Activated T-helper 2 cell treated with anti-CD3 and anti-CD28 coated beads, Interferon-gamma antibody, Interleukin-2, Interleukin-4, amounts not matched to agents 10 μg/mL and 5 μg/mL and 100 μg/mL, durations not matched to agents 14 hours and 24 hours and 36 hours (primary cell): ENCODE measurements around the gene ACTG2. TPM values are rescaled to one million over a fixed set of nuclear protein-coding genes. Genes with fewer than 3 reads are reported as not detected.

Experiments
- DNase-seq: peaks from one replicate; pipeline ENCODE4 v3.0.0; 2021; ENCODE audit warnings: low spot score
- H3K27ac Mint-ChIP-seq: one replicate; pipeline ENCODE4 v1.8.0; 2021; ENCODE audit warnings: mixed read lengths
- H3K27me3 Mint-ChIP-seq: one replicate; pipeline ENCODE4 v1.8.0; 2021; ENCODE audit warnings: low read depth, mixed read lengths
- H3K36me3 Mint-ChIP-seq: one replicate; pipeline ENCODE4 v1.8.0; 2021; ENCODE audit warnings: low read depth, mixed read lengths
- H3K4me1 Mint-ChIP-seq: one replicate; pipeline ENCODE4 v1.8.0; 2021; ENCODE audit warnings: low read depth, mixed read lengths
- H3K4me3 Mint-ChIP-seq: one replicate; pipeline ENCODE4 v1.8.0; 2021; ENCODE audit warnings: low read depth, mild to moderate bottlenecking, moderate library complexity, mixed read lengths
- H3K9me3 Mint-ChIP-seq: one replicate; pipeline ENCODE4 v1.8.0; 2021; ENCODE audit warnings: mixed read lengths
- intact Hi-C: fragments of 100-400 bp; cut with micrococcal nuclease; formaldehyde crosslinking; loops from one replicate; pipeline ENCODE4 v1.15.1; 2023
- total RNA-seq: library from RNA; stranded (reverse); gene quantifications from 2 replicates; pipeline ENCODE4 v1.2.3, GENCODE V29; 2022

The ACTG2 gene
- 0.14 and 0.21 TPM in 2 replicates for total RNA-seq

- no peaks in the 10 kb centered on the region for H3K36me3 Mint-ChIP-seq
- H3K27me3 Mint-ChIP-seq, result no peaks in the 10 kb centered on the region
- intact Hi-C loops, result no loop called here
- peaks cover 39% of the 10 kb centered on the region for H3K4me1 Mint-ChIP-seq
- H3K27ac Mint-ChIP-seq, result no peak within 1 kb of the TSS
- H3K4me3 Mint-ChIP-seq, result no peak within 1 kb of the TSS
- no peak for DNase-seq
- no peaks in the 10 kb centered on the region for H3K9me3 Mint-ChIP-seq
These were observed at the start of gene ACTG2 for GRCh38 chr2:73892631-73893329. Gene ACTG2, plus strand, starts transcription at chr2:73893008. Its CDS starts 8,304 bp downstream, at chr2:73901312.

DNA sequence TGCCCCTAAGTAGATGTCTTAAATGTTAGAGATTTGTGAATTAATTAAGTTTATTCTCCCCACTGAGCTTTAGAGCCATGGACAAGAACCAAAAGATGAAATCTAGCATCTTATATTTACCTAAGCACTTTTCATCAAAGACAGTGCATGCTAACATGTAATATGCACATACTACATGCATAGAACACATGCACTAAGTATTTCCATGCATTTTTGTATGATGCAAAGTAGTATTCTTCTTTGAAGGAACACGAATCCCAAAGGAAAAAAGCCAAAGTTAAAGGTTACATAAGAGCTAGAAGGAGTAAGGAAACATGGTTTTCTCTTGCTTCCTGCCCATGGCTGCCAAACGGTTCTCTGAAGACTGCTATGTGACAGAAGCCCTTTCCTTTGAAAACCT is 48.7 kb upstream of the ACTG2 start:
- no peak for DNase-seq
- Mint-ChIP-seq H3K4me3 (no peak overlapping the region), H3K9me3 (no peaks in the 10 kb centered on the region), H3K27me3 (no peaks in the 10 kb centered on the region), H3K4me1 (peaks cover 16% of the 10 kb centered on the region), H3K27ac (no peak overlapping the region), H3K36me3 (peaks cover 60% of the 10 kb centered on the region)
- intact Hi-C loops, result no loop called here

DNA sequence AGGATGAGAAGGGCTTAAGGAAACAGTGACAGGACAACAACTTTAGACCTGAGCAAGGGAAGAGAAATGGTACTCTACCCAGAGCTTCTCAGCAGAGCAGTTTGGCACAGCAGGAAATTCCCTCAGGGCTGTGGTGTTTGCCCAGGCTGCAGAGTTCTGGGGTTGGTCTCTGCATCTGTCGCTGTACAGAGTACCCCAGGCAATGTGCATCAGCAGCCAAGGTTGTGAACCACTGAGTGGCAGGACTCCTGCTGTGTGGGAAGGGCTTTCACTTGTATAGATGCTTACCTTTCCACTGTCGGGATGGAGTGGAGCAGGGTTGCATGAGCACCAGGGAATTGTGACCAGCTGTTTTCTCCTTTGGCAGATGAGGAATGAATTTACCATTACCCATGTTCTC is 42.8 kb upstream of the ACTG2 start:
- Mint-ChIP-seq H3K4me3 (no peak overlapping the region), H3K36me3 (peaks cover 60% of the 10 kb centered on the region), H3K27me3 (no peaks in the 10 kb centered on the region), H3K4me1 (peaks cover 6% of the 10 kb centered on the region), H3K9me3 (no peaks in the 10 kb centered on the region), H3K27ac (no peak overlapping the region)
- intact Hi-C loops, result no loop called here
- no peak for DNase-seq

GRCh38 chr2:73851274-73851673 is 41.5 kb upstream of the ACTG2 start:
- Mint-ChIP-seq H3K9me3 (no peaks in the 10 kb centered on the region), H3K4me1 (peaks cover 13% of the 10 kb centered on the region), H3K36me3 (peaks cover 62% of the 10 kb centered on the region), H3K27ac (peak overlapping the region; percentile 2), H3K27me3 (no peaks in the 10 kb centered on the region), H3K4me3 (no peak overlapping the region)
- intact Hi-C loops, result no loop called here
- no peak for DNase-seq

DNA sequence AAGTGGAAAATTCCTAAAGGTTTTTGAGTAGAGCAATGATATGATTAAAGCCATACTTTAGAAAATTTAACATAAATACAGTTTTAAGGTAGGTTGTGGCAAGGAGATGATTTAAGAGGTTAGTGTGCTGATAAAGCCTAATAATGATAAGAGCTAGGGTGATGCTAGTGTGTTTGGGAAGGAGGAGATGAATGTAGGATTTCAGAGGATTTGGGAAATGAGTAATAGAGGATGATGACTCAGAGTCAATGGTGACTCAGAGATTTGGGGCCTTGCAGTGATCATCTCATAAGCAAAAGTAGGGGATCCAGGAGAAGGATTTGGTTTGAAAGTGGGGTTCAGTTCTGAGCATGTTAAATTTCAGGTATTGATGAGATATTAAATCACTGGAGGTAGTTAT is 40.8 kb upstream of the ACTG2 start:
- no peak for DNase-seq
- no peaks in the 10 kb centered on the region for H3K9me3 Mint-ChIP-seq

DNA sequence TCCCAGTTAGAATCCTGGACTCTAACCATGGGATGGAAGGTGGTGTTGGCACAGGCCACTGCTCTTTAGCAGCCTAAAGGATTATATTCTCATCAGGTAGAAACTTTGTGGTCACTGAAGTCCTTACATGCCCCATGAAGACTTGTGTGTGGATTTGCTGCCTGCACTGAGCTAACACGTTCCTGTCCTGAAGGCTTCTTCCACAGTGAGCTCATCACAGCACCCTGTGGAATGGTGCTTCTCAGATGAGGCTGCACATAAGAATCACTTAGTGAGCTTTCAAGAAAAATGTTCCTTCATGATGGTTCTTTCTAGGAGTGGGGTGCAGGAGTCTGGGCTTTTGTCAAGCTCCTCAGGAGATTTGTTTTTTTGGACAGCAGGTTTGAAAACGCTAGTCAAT is 37.3 kb upstream of the ACTG2 start:
- H3K27me3 Mint-ChIP-seq, result no peaks in the 10 kb centered on the region
- H3K4me3 Mint-ChIP-seq, result no peak overlapping the region
- no peak for DNase-seq
- intact Hi-C loops, result no loop called here
- H3K27ac Mint-ChIP-seq, result peak overlapping the region; percentile 25
- H3K4me1 Mint-ChIP-seq, result peaks cover 48% of the 10 kb centered on the region
- peaks cover 60% of the 10 kb centered on the region for H3K36me3 Mint-ChIP-seq
- H3K9me3 Mint-ChIP-seq, result no peaks in the 10 kb centered on the region

More for the DNA sequence above, 40.8 kb upstream of the ACTG2 start:
- no peak overlapping the region for H3K4me3 Mint-ChIP-seq
- H3K27ac Mint-ChIP-seq, result no peak overlapping the region
- intact Hi-C loops, result loop anchor here (1.0 kb wide), 1 partner anchor 21 kb away; no protein-coding TSS in a partner anchor
- H3K36me3 Mint-ChIP-seq, result peaks cover 63% of the 10 kb centered on the region
- peaks cover 21% of the 10 kb centered on the region for H3K4me1 Mint-ChIP-seq
- H3K27me3 Mint-ChIP-seq, result no peaks in the 10 kb centered on the region

DNA sequence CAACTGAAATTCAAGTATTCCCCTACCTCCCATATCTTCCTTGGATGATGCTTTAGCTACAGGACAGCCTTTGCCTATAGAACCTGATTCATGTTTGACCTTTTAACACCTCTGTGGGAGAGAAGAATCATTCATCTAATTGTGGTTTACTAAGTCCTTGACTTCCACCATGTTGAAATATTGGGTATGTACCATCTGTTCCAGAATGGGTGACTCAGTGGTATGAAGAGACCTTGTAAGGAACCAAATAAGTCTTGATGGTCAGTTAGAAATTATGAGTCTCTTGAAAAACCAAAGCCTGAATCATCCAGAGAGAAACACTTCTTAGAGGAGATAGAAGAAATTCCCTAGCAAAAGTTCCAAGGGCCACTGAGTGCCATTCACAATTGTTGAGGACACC is 36.6 kb upstream of the ACTG2 start:
- Mint-ChIP-seq H3K27me3 (no peaks in the 10 kb centered on the region), H3K9me3 (no peaks in the 10 kb centered on the region), H3K4me3 (no peak overlapping the region), H3K27ac (peak overlapping the region; percentile 25), H3K36me3 (peaks cover 61% of the 10 kb centered on the region), H3K4me1 (peaks cover 49% of the 10 kb centered on the region)
- DNase-seq, result no peak
- intact Hi-C loops, result no loop called here

DNA sequence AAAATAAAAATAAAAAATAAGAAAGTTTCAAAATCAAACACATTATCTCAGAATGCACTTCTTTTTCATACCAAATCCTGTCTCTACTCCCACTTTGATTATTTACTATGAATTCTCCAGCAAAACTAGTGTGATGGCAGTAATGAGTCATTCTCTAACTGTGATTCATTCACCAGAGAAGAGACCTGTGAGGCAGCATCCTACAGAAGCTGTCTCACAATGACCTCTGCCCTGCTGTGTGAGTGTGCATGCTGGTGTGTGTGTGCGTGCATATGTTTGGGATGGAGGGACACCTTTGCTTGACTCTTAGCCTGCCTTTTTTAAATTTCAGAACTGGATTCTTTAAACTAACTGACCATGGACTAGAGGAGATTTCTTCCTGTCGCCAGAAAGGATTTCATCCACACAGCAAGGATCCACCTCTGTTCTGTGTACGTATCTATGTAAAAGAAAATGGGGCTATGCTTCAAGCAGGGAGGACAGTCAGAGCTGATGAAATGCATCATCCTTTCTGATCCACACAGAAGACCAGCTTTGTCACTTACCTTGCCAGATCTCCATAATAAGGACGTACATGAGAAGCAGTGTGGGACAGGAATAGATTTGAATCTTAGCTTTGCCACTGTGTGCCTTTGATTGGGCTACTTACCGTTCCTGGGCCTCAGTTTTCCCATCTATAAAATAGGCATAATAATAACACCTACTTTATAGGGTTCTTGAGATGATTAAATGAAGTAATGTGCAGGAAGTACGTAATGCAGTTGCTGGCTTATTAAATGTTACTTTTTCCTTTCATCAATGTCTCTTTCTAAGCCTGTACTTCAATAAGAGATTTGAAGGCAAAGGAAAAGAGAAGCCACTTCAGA is 32.9 kb upstream of the ACTG2 start:
- intact Hi-C loops, result loop anchor here (1.0 kb wide), 2 partner anchors 26 to 29 kb away; no protein-coding TSS in a partner anchor
- Mint-ChIP-seq H3K27ac (peak overlapping the region; percentile 57), H3K4me3 (no peak overlapping the region), H3K9me3 (no peaks in the 10 kb centered on the region), H3K27me3 (no peaks in the 10 kb centered on the region), H3K4me1 (peaks cover 47% of the 10 kb centered on the region), H3K36me3 (peaks cover 82% of the 10 kb centered on the region)
- DNase-seq, result no peak

DNA sequence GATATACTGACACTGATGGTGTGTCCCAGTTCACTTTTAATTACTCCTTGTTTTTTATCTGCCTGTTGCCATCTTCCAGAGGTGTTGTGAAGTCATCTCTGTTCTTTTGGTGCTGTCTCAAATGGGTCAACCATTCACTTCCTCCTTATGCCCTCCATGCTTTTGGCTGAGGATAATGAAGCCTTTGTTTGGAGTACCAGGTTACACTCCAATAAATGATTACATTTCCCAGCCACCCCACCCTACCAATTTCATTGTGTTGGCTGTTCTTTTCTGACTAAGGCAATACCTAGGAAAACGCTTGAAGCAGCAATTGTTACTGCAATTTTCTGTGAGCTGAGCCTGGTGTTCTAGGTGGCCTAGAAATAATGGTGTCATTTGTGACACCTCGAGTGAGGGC is 29.8 kb upstream of the ACTG2 start:
- intact Hi-C loops, result no loop called here
- Mint-ChIP-seq H3K27ac (no peak overlapping the region), H3K36me3 (peaks cover 75% of the 10 kb centered on the region)

GRCh38 chr2:73868204-73868978 is 24.4 kb upstream of the ACTG2 start:
- H3K27me3 Mint-ChIP-seq, result no peaks in the 10 kb centered on the region
- no peak overlapping the region for H3K4me3 Mint-ChIP-seq
- no peak overlapping the region for H3K27ac Mint-ChIP-seq
- H3K36me3 Mint-ChIP-seq, result peaks cover 51% of the 10 kb centered on the region
- no peaks in the 10 kb centered on the region for H3K9me3 Mint-ChIP-seq
- DNase-seq, result no peak
- no peaks in the 10 kb centered on the region for H3K4me1 Mint-ChIP-seq
- intact Hi-C loops, result no loop called here

More for the DNA sequence above, 29.8 kb upstream of the ACTG2 start:
- Mint-ChIP-seq H3K9me3 (no peaks in the 10 kb centered on the region), H3K4me3 (no peak overlapping the region), H3K27me3 (no peaks in the 10 kb centered on the region), H3K4me1 (peaks cover 23% of the 10 kb centered on the region)
- no peak for DNase-seq

- intact Hi-C loops, result no loop called here
- H3K4me3 Mint-ChIP-seq, result no peak overlapping the region
- H3K36me3 Mint-ChIP-seq, result peaks cover 37% of the 10 kb centered on the region
- peaks cover 3% of the 10 kb centered on the region for H3K4me1 Mint-ChIP-seq
- H3K27me3 Mint-ChIP-seq, result no peaks in the 10 kb centered on the region
- no peak for DNase-seq
- H3K27ac Mint-ChIP-seq, result no peak overlapping the region
- H3K9me3 Mint-ChIP-seq, result no peaks in the 10 kb centered on the region
These were observed 22.7 kb upstream of the ACTG2 start for GRCh38 chr2:73870084-73870483.

DNA sequence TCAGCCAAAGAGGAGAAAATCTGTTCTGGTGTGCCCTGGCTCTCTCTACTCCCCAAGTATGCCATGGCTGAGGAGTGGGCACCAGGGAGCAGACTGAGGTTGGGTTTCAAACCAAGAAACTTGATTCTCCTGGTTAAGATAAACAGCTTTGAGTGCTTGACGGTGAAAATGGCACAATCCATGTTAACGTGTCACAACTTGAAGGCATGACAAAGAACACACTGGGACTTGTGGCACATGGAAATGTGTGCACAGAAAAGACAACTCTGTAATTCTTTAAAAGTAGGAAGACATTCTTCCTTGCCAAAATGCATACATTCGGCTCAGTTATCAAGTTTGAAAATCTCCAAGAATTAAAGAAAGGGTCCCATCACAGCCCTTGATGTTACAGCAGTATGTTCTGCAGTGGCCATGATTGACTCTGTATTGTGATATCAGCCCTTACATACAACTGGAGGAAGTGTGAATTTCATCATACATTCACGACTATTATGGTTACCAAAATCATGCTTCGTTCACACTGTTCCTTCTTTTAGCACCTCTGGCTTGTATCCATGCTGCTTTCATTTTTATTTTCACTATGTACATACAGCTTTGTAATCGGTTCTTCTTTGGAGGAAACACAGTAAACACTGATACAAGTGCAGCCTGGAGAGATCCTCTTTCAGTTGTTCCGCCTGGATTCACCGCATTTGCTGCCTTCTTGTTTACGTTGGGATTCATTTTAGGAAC is 15.6 kb upstream of the ACTG2 start:
- H3K4me3 Mint-ChIP-seq, result no peak overlapping the region
- H3K4me1 Mint-ChIP-seq, result peaks cover 13% of the 10 kb centered on the region
- intact Hi-C loops, result loop anchor here (1.0 kb wide), 1 partner anchor 9 kb away; no protein-coding TSS in a partner anchor

More for the DNA sequence above, 15.6 kb upstream of the ACTG2 start:
- DNase-seq, result no peak
- H3K27me3 Mint-ChIP-seq, result no peaks in the 10 kb centered on the region
- no peaks in the 10 kb centered on the region for H3K9me3 Mint-ChIP-seq
- H3K36me3 Mint-ChIP-seq, result peaks cover 8% of the 10 kb centered on the region
- no peak overlapping the region for H3K27ac Mint-ChIP-seq
